Testis (tissue), 2 donors: ENCODE data around the gene KRT3.

Experiments used
- CTCF ChIP-seq, 3 experiments: fragments of 450-650 bp in 2 of 3; fragments of 200-600 bp in 1 of 3; sonication (generic) in 1 of 3; IDR thresholded peaks; one replicate each; pipeline ENCODE4 v1.5.1; 2016 to 2019; ENCODE audit warnings: antibody characterized with exemption in 3 of 3, mild to moderate bottlenecking in 2 of 3, moderate library complexity in 1 of 3
- POLR2A ChIP-seq: fragments of 450-650 bp; IDR thresholded peaks from one replicate; pipeline ENCODE4 v1.6.1; 2017; ENCODE audit warnings: antibody characterized with exemption, mild to moderate bottlenecking, moderate library complexity

GRCh38 chr12:52834727-52835001, 38.7 kb upstream of the KRT3 start:
- TF ChIP-seq POLR2A: no peak
- no peak for TF ChIP-seq CTCF (IDR thresholded peaks at IDR 0.05)
